GM18519 (cell line): ENCODE data around the gene SLBP.

Experiments
- ATAC-seq: cut with Tn5 transposase; IDR thresholded peaks from one replicate; pipeline ENCODE4 v1.9.1; 2021; ENCODE audit warnings: mild to moderate bottlenecking, moderate library complexity; ENCODE audit not compliant: unreplicated experiment, low FRiP score

SLBP gene

DNA sequence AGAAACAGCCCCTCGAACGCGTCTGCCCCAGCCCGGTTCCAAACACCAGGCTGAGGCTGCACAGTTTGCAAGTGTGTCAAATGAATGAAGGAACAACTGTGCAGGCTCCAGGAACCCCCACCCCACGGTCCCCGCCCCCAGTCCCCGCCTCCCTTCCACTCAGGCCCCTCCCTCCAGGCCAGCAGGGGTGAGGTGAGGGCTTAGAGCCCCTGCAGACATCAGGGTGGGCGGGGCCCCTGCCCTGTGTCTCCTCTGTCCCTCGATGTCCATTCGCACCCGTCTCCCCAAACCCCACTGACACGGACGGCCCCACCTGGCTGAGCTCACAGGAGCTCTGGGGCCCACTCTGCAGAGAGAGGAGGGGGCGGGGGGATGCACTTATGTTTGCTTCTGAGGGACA, 37.7 kb upstream of the SLBP start:
- no peak for ATAC-seq

- ATAC-seq, result no peak
Measured at GRCh38 chr4:1749370-1749769, 37.3 kb upstream of the SLBP start.

DNA sequence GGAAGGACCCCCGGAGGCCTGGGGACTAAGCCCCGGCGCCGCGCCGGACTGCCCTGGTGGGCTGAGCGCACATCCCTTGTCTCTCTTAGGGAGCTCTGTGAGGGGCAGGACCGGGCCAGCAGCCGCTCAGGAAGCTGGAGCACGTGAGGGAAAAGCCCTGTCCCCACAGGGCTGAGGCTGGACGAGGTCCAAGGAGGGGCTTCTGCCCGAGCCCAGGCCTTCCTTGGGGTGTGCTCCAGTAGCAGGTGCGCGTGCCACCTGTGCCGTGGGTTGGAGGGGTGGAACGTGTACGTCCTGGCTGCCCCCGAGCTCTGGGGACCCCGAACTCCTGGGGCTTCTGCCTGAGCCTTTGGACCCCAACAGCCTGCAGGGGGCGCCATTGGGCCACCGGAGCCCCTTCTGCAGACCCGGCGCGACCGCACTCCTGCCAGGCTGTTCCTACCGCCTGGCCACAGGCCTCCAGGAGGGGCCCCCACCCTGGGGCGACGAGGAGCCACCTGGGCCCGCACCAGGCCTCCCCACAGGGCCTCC, 36.4 kb upstream of the SLBP start:
- no peak for ATAC-seq

DNA sequence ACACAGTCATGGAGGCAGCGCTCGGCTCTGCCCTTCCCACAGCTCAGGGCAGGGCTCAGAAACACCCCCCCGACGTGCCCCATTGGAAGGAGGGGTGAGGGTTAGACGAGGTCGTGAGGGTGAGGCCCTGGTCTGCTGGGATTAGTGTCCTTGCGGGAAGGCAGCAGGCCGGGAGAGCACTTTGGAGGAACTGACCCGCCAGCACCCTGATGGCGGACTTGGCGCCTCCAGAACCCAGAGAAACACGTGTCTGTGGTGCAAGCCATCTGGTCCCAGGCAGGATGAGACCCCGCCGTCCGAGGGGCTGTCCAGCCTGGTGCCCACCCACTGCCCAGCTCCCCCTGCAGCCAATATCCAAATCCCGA, 35.5 kb upstream of the SLBP start:
- no peak for ATAC-seq

GRCh38 chr4:1746919-1747602, 34.9 kb upstream of the SLBP start:
- no peak for ATAC-seq

DNA sequence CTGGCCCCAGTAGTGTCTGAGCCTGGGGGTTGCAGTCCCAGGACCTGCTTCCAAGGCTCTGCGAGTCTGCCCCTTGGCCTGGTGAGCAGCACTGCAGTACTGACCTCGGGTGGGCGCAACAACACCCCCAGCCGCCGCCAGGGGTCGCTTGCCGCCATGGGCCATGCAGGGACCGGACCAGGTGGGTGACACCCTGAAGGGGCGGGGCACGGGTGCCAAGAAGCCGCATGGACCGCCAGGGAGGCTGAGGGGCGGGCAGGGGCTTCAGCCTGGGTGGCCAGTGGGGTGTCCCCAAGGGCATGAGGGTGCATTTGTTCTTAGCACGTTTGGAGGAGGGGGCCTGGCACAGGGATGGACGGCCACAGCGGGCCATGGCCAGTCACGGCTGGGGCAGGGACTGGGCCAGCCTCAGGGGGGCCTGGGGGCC, 34.2 kb upstream of the SLBP start:
- ATAC-seq, result no peak

- ATAC-seq, result no peak
Measured at GRCh38 chr4:1745697-1746096, 33.6 kb upstream of the SLBP start.

DNA sequence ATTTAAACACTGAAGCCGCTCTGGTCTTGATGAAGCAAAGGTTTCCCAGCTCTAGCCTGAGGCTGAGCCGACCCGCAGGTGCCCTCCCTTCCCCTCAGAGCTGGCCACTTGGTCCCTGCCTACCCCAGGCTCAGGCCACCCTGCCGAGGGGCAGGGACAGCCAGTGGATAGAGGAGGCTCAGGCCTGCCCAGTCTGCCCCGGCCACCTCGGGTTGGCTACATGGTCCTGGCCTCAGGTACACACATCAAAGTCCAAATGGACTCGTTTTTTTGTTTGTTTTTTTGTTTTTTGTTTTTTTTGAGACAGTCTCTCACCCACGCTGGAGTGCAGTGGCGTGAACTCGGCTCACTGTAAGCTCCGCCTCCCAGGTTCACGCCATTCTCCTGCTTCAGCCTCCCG, 33.0 kb upstream of the SLBP start:
- no peak for ATAC-seq

DNA sequence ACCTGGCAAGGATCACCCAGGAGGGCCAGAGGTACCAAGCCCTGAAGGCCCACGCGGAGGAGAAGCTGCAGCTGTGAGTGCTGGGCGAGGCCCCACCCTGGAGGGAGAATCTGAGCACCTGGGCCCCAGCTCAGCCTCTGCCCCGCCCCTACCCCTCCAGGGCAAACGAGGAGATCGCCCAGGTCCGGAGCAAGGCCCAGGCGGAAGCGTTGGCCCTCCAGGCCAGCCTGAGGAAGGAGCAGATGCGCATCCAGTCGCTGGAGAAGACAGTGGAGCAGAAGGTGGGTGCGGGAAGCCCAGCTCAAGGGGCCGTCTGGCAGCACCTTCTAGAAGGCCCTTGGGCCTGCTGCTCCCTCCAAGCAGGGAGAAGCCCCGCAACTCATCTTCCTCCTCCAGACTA, 32.4 kb upstream of the SLBP start:
- ATAC-seq, result no peak

GRCh38 chr4:1743975-1744374, 31.9 kb upstream of the SLBP start:
- no peak for ATAC-seq

- no peak for ATAC-seq
Measured at GRCh38 chr4:1743551-1743950, 31.4 kb upstream of the SLBP start.

DNA sequence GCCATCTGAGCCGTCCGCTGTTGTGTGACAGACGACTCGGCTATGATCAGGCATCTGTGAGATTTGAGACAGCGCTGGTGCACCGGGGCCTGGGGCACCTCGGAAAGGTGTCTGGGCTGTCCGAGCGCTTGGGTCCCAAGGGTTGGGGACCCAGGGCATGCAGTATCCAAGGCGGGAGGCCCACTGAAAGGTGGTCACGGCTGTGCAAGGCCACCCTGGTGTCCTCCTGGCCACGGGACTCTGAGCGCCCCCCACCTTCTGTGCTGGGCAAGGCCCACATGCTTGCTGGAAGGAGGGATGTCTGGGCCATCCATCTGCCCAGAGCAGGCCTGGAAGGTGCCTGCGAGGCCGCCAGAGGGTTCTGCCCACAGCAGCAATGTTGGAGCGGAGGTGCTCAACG, 29.1 kb upstream of the SLBP start:
- no peak for ATAC-seq

GRCh38 chr4:1740021-1740545, 28.0 kb upstream of the SLBP start:
- ATAC-seq, result no peak

- ATAC-seq, result no peak
Measured at GRCh38 chr4:1739358-1739757, 27.2 kb upstream of the SLBP start.

GRCh38 chr4:1738410-1738809, 26.3 kb upstream of the SLBP start:
- no peak for ATAC-seq

- ATAC-seq, result no peak
Measured at GRCh38 chr4:1737666-1738065, 25.5 kb upstream of the SLBP start.

DNA sequence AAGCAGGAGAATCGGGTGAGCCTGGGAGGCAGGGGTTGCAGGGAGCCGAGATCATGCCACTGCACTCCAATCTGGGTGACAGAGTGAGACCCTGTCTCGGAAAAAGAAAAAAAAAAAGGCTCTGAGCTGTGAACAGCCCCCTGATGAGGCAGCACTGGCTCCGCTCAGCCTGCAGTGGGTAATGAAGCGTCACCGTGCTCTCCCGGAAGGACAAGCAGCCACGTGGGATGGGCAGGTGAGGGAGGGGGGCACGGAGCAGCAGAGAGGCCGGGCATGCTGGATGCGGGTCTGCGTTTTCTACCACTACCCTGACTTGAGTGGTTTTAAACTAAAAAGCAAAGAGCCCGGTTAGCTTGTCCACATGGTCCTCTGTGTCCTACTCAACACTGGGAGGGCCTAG, 24.7 kb upstream of the SLBP start:
- ATAC-seq, result no peak

DNA sequence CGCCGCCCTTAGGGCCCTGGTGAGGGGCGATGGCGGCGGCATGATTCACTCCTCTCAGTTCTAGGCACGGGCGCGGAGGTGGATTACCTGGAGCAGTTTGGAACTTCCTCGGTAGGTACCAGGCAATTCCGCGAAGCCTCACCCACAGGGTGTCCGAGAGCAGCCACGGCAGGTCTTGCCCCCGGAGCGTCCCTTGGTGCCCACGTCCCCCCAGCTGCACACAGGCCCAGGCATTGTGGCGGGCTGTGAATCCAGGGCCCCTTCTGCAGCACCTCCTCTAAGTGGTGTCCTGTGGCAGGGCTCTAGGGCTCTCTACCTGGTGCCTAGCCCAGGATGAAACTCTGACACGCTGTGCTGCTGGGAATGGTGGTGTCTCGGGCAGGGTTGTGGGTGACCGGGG, 23.1 kb upstream of the SLBP start:
- no peak for ATAC-seq

- ATAC-seq, result no peak
Measured at GRCh38 chr4:1732911-1733310, 20.8 kb upstream of the SLBP start.

DNA sequence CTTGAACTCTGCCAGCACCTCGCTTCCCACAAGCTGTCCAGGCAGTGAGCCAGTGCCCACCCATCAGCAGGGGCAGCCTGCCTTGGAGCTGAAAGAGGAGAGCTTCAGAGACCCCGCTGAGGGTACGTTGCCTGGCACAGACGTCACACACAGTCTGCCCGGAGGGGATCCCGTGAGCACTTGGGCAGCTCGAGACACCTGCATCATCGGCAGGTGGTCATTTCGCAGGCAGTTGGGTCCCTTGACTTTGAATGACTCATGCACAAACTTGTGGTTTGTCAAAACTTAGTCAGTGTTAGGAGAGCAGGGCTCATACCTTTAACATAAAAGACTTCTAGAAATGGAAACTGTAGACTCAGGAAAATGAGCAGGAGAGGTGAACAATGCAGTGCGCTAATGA, 19.1 kb upstream of the SLBP start:
- ATAC-seq, result no peak

DNA sequence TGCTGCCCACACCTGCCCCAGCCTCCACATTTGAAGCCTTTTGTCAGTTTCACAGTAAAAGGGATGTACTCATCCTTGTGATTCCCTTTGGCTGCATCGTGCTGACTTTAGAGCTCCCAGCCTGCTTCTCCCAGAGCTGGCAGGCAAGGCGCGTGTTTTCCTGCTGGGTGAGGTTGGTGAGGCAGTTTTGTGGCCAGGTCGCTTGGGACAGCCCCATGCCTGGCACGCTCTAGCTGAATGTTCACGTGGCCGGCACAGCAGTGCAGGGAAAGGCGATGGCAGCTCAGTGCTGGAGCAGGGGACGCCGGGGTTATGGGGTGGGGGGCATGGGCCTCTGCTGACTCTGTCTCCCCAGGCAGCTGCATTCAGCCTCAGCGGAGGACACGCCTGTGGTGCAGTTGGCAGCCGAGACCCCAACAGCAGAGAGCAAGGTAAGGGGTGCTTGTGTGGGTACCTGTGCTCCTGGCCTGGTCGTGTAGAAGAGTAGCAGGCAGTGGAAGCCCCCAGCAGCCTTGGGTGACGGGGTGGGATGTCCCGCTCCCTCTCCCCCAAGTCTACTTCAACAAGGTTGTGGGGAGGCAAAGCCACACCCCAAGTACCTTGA, 18.5 kb upstream of the SLBP start:
- no peak for ATAC-seq
